H1 (cell line): ENCODE results near the gene EGFR. TPM values are rescaled to one million over a fixed set of nuclear protein-coding genes. Genes with fewer than 3 reads are reported as not detected.
A peak's percentile ranks its signal among the peaks of the same experiment; 100 is the strongest.

Source experiments
- CTCF ChIA-PET: fragments of 300-600 bp; sonication (Branson Sonifier 250); formaldehyde crosslinking; loops from one replicate; lab custom pipeline; 2021; ENCODE audit not compliant: partially characterized antibody; lab: Charles Lee
- POLR2A ChIA-PET: fragments of 300-600 bp; sonication (Branson Sonifier 250); formaldehyde crosslinking; loops from one replicate; lab custom pipeline; 2021; ENCODE audit warnings: inconsistent platforms; ENCODE audit not compliant: partially characterized antibody; lab: Charles Lee
- DNase-seq, 2 experiments: peaks; one replicate each; pipeline versions ENCODE4 v3.0.0 to v3.0.0-alpha.2; 2010 to 2022; ENCODE audit warnings: low spot score in 2 of 2, low read depth in 1 of 2, mixed read lengths in 1 of 2
- FAIRE-seq: peaks from 2 replicates; lab custom pipeline; 2011; peaks lifted over from hg19 to GRCh38; lab: Jason Lieb, UNC
- H2AFZ ChIP-seq: 2 replicates; pipeline ENCODE4 v1.8.1; 2012; ENCODE audit warnings: low read length, inconsistent platforms
- H2AK5ac ChIP-seq: 2 replicates; pipeline ENCODE4 v1.6.1; 2013; ENCODE audit warnings: low read depth, low read length
- H2BK120ac ChIP-seq: replicated peaks from 2 replicates; pipeline ENCODE3; 2013; ENCODE audit warnings: low read depth, low read length, inconsistent platforms
- H2BK12ac ChIP-seq: 2 replicates; pipeline ENCODE4 v1.6.1; 2013; ENCODE audit warnings: low read depth, low read length
- H2BK15ac ChIP-seq: 2 replicates; pipeline ENCODE4 v1.6.1; 2013; ENCODE audit warnings: low read length
- H2BK20ac ChIP-seq: 2 replicates; pipeline ENCODE4 v1.6.1; 2013; ENCODE audit warnings: low read length
- H2BK5ac ChIP-seq: 2 replicates; pipeline ENCODE4 v1.6.1; 2013; ENCODE audit warnings: low read depth, low read length
- H3K14ac ChIP-seq: 2 replicates; pipeline ENCODE4 v1.6.1; 2013; ENCODE audit warnings: inconsistent platforms; ENCODE audit not compliant: insufficient read length
- H3K18ac ChIP-seq: 2 replicates; pipeline ENCODE4 v1.6.1; 2013; ENCODE audit warnings: low read length; ENCODE audit errors: extremely low read depth
- H3K23ac ChIP-seq: 2 replicates; pipeline ENCODE4 v1.6.1; 2013; ENCODE audit warnings: inconsistent platforms; ENCODE audit not compliant: insufficient read length
- H3K23me2 ChIP-seq: 2 replicates; pipeline ENCODE4 v1.6.1; 2013; ENCODE audit warnings: low read depth, low read length
- H3K27ac ChIP-seq: 2 replicates; pipeline ENCODE4 v1.6.1; 2011; ENCODE audit warnings: low read depth, low read length, inconsistent platforms
- H3K27me3 ChIP-seq, 4 experiments: replicated peaks in 1 of 4; 1 replicate in 1 of 4; 2 replicates in 3 of 4; pipeline versions ENCODE4 v1.6.1 to v1.8.1; 2011 to 2013; ENCODE audit warnings: low read length in 3 of 4, mild to moderate bottlenecking in 3 of 4, inconsistent platforms in 2 of 4, mixed read lengths in 2 of 4, moderate library complexity in 1 of 4; ENCODE audit not compliant: control insufficient read depth in 3 of 4, insufficient read depth in 3 of 4; ENCODE audit errors: extremely low read depth in 1 of 4
- H3K36me3 ChIP-seq, 4 experiments: 2 replicates each; pipeline versions ENCODE4 v1.6.1 to v1.8.1; 2011 to 2013; ENCODE audit warnings: mild to moderate bottlenecking in 4 of 4, low read length in 3 of 4, moderate library complexity in 2 of 4, control low read depth in 1 of 4, inconsistent platforms in 1 of 4; ENCODE audit not compliant: insufficient read depth in 4 of 4, control insufficient read depth in 2 of 4
- H3K4ac ChIP-seq: replicated peaks from 2 replicates; pipeline ENCODE3; 2013; ENCODE audit warnings: low read length, low read depth, mixed read lengths, inconsistent platforms; ENCODE audit not compliant: insufficient read length
- H3K4me1 ChIP-seq, 4 experiments: replicated peaks in 1 of 4; 1 replicate in 1 of 4; 2 replicates in 3 of 4; pipeline versions ENCODE4 v1.6.1 to v1.8.1; 2011 to 2013; ENCODE audit warnings: low read length in 3 of 4, inconsistent platforms in 2 of 4, mixed read lengths in 1 of 4; ENCODE audit not compliant: insufficient read depth in 4 of 4, control insufficient read depth in 3 of 4
- H3K4me2 ChIP-seq, 2 experiments: 2 replicates each; pipeline versions ENCODE4 v1.6.1 to v1.8.1; 2011 to 2013; ENCODE audit warnings: low read depth in 2 of 2, low read length in 2 of 2, control low read depth in 1 of 2, inconsistent platforms in 1 of 2, mild to moderate bottlenecking in 1 of 2; ENCODE audit not compliant: insufficient read depth in 1 of 2
- H3K4me3 ChIP-seq, 4 experiments: fragments of 200-600, 300-600 bp in 1 of 4; sonication (generic), shearing (Covaris generic), sonication (Bioruptor Twin) in 1 of 4; 2 replicates each; pipeline versions ENCODE4 v1.5.1 to v1.8.1; 2011 to 2016; ENCODE audit warnings: low read length in 4 of 4, low read depth in 3 of 4, control low read depth in 2 of 4, inconsistent platforms in 2 of 4, mild to moderate bottlenecking in 2 of 4, mixed read lengths in 1 of 4, moderate library complexity in 1 of 4; ENCODE audit not compliant: insufficient read depth in 2 of 4; ENCODE audit errors: extremely low read depth in 1 of 4
- H3K56ac ChIP-seq: replicated peaks from 2 replicates; pipeline ENCODE3; 2013; ENCODE audit warnings: low read depth, mild to moderate bottlenecking, mixed read lengths, low read length, inconsistent platforms; ENCODE audit not compliant: insufficient read length
- H3K79me1 ChIP-seq: 2 replicates; pipeline ENCODE4 v1.6.1; 2013; ENCODE audit warnings: low read depth, low read length, control low read depth
- H3K79me2 ChIP-seq, 2 experiments: 2 replicates each; pipeline versions ENCODE4 v1.6.1 to v1.8.1; 2012 to 2013; ENCODE audit warnings: low read length in 2 of 2, mild to moderate bottlenecking in 2 of 2, inconsistent platforms in 1 of 2; ENCODE audit not compliant: insufficient read depth in 2 of 2, control insufficient read depth in 1 of 2
- H3K9ac ChIP-seq, 4 experiments: replicated peaks in 1 of 4; 1 replicate in 1 of 4; 2 replicates in 3 of 4; pipeline versions ENCODE4 v1.6.1 to v1.8.1; 2011 to 2013; ENCODE audit warnings: low read depth in 3 of 4, low read length in 3 of 4, control low read depth in 2 of 4, mild to moderate bottlenecking in 2 of 4, moderate library complexity in 2 of 4, inconsistent platforms in 1 of 4; ENCODE audit errors: extremely low read depth in 1 of 4
- H3K9me3 ChIP-seq, 2 experiments: 2 replicates each; pipeline versions ENCODE4 v1.6.1 to v1.8.1; 2012 to 2013; ENCODE audit warnings: mild to moderate bottlenecking in 2 of 2, moderate library complexity in 2 of 2, control low read depth in 1 of 2, inconsistent platforms in 1 of 2, low read depth in 1 of 2, low read length in 1 of 2, mixed read lengths in 1 of 2; ENCODE audit not compliant: insufficient read depth in 2 of 2
- H4K20me1 ChIP-seq, 2 experiments: replicated peaks in 1 of 2; 2 replicates each; pipeline versions ENCODE3 to v1.8.1; 2011 to 2013; ENCODE audit warnings: inconsistent platforms in 2 of 2, low read length in 2 of 2, mild to moderate bottlenecking in 1 of 2; ENCODE audit not compliant: insufficient read depth in 2 of 2, control insufficient read depth in 1 of 2
- H4K5ac ChIP-seq: 2 replicates; pipeline ENCODE4 v1.6.1; 2013; ENCODE audit warnings: low read length, low read depth, mixed read lengths, inconsistent platforms; ENCODE audit not compliant: insufficient read length
- H4K8ac ChIP-seq: 2 replicates; pipeline ENCODE4 v1.8.0; 2013; ENCODE audit warnings: mild to moderate bottlenecking, moderate library complexity, low read length, inconsistent platforms; ENCODE audit not compliant: insufficient read depth; ENCODE audit errors: extremely low read depth
- H4K91ac ChIP-seq: replicated peaks from 2 replicates; pipeline ENCODE3; 2013; ENCODE audit warnings: low read length, mixed read lengths, inconsistent platforms; ENCODE audit not compliant: insufficient read length
- ATF3 ChIP-seq: IDR thresholded peaks from 2 replicates; pipeline ENCODE4 v1.6.1; 2011; ENCODE audit warnings: low read depth, mild to moderate bottlenecking, low read length; ENCODE audit not compliant: insufficient read depth
- CTBP2 ChIP-seq: IDR thresholded peaks from 2 replicates; pipeline ENCODE4 v1.7.0; 2011; ENCODE audit warnings: borderline replicate concordance, mild to moderate bottlenecking, moderate library complexity, mixed read lengths, low read length; ENCODE audit not compliant: insufficient read depth, insufficient read length
- EP300 ChIP-seq, 2 experiments: IDR thresholded peaks; 1 replicate in 1 of 2; 2 replicates in 1 of 2; pipeline ENCODE4 v1.6.1; 2011 to 2012; ENCODE audit warnings: low read depth in 2 of 2, low read length in 2 of 2, mild to moderate bottlenecking in 2 of 2, borderline replicate concordance in 1 of 2, inconsistent platforms in 1 of 2, moderate library complexity in 1 of 2
- EZH2 ChIP-seq: fragments of 200-600 bp; sonication (generic); IDR thresholded peaks from 2 replicates; pipeline ENCODE4 v1.7.1; 2012; ENCODE audit warnings: low read depth, mild to moderate bottlenecking, moderate library complexity, low read length, inconsistent platforms; ENCODE audit not compliant: severe bottlenecking
- HDAC2 ChIP-seq, 2 experiments: fragments of 300-600 bp in 1 of 2; sonication (generic) in 1 of 2; IDR thresholded peaks; 2 replicates each; pipeline ENCODE4 v1.6.1; 2011 to 2012; ENCODE audit warnings: low read depth in 2 of 2, low read length in 2 of 2, mild to moderate bottlenecking in 2 of 2, moderate library complexity in 2 of 2, borderline replicate concordance in 1 of 2, inconsistent platforms in 1 of 2
- HDAC6 ChIP-seq: IDR thresholded peaks from one replicate; pipeline ENCODE4 v1.7.1; 2012; ENCODE audit warnings: low read depth, mild to moderate bottlenecking, inconsistent platforms, low read length, moderate library complexity
- KDM5A ChIP-seq: fragments of 200-600 bp; IDR thresholded peaks from 2 replicates; pipeline ENCODE4 v1.7.1; 2012; ENCODE audit warnings: mild to moderate bottlenecking, low read length, inconsistent platforms, mixed read lengths
- MAX ChIP-seq: IDR thresholded peaks from 2 replicates; pipeline ENCODE4 v1.6.1; 2012; ENCODE audit warnings: inconsistent platforms
- RAD21 ChIP-seq, 2 experiments: IDR thresholded peaks in 1 of 2; conservative IDR thresholded peaks in 1 of 2; 2 replicates each; pipeline ENCODE4 v1.6.1; 2011; ENCODE audit warnings: low read depth in 2 of 2, low read length in 2 of 2, improper control_type of control experiment in 1 of 2, inconsistent platforms in 1 of 2, mild to moderate bottlenecking in 1 of 2, moderate library complexity in 1 of 2
- TAF7 ChIP-seq: optimal IDR thresholded peaks from 2 replicates; pipeline ENCODE3; 2011; ENCODE audit warnings: low read depth, mild to moderate bottlenecking, inconsistent platforms, low read length, moderate library complexity, borderline replicate concordance
- WGBS, 2 experiments: shearing (Covaris generic) in 1 of 2; methylation state at CpG; one replicate each; pipeline versions ENCODE4 v1.1.6 to v1.1.7; 2013 to 2015; ENCODE audit warnings: low lambda C conversion rate in 2 of 2, mixed read lengths in 2 of 2, inconsistent platforms in 1 of 2, low coverage in 1 of 2, missing lambda C conversion rate in 1 of 2; ENCODE audit not compliant: insufficient replicate concordance in 2 of 2, insufficient coverage in 1 of 2, insufficient read length in 1 of 2; ENCODE audit errors: extremely low coverage in 1 of 2, missing lambda C conversion rate in 1 of 2; 5-methylcytosine and 5-hydroxymethylcytosine counted together
- polyA plus RNA-seq, 7 experiments: library from polyadenylated mRNA; depleted of rRNA in 3 of 7; stranded (reverse) in 5 of 7; unstranded in 2 of 7; fragments of >200 nt in 5 of 7; fragments of 200-250 nt in 2 of 7; gene quantifications; 1 replicate in 5 of 7; 2 replicates in 1 of 7; 4 replicates in 1 of 7; pipeline versions ENCODE4 v1.2.1 to v1.2.3, GENCODE V29; 2011 to 2013; ENCODE audit warnings: missing spikeins in 2 of 7, mixed read lengths in 2 of 7
- total RNA-seq: library from RNA; stranded (reverse); fragmentation: NEBNext Ultra II Directional; extraction: Animal tissue kit (Norgen Biotek cat#: 25700); gene quantifications from 2 replicates; pipeline ENCODE4 v1.2.1, GENCODE V29; 2021

EGFR gene
- total and polyA plus RNA-seq, 2 of the 8 experiments (the other 6 are each of a cell fraction or from before 2014, with no cell fraction given): 1.9 to 5.8 TPM

GRCh38 chr7:55214707-55215106 is 195.9 kb downstream of the EGFR start:
- H3K23ac ChIP-seq: no peak overlapping the region
- H3K27ac ChIP-seq: no peak overlapping the region
- H4K20me1 ChIP-seq: no peaks in the 10 kb centered on the region
- no peaks in the 10 kb centered on the region for H3K36me3 ChIP-seq
- no peak overlapping the region for H2BK120ac ChIP-seq
- no peak overlapping the region for H2AK5ac ChIP-seq
- CTCF ChIA-PET: interaction anchor here (1.0 kb wide), 1 partner anchor 35 kb away, joined by 3 read pairs; no protein-coding TSS in a partner anchor
- H2BK15ac ChIP-seq: no peak overlapping the region
- H3K4me2 ChIP-seq: no peak overlapping the region
- no peak overlapping the region for H3K4ac ChIP-seq
- no peak overlapping the region for H4K8ac ChIP-seq
- no peak for FAIRE-seq
- H3K4me3 ChIP-seq: no peak overlapping the region
- no peak overlapping the region for H3K9ac ChIP-seq
- no peak overlapping the region for H3K14ac ChIP-seq
- no peaks in the 10 kb centered on the region for H3K27me3 ChIP-seq
- DNase-seq: no peak
- H3K18ac ChIP-seq: no peak overlapping the region
- TF ChIP-seq EZH2 (no peak), RAD21 (IDR thresholded peaks at IDR 0.05 in 1 of 2, conservative IDR thresholded peaks at IDR 0.05 in 1 of 2; ENCODE audit: low read depth in 2 of 2, low read length in 2 of 2) (no peak), HDAC2 (IDR thresholded peaks at IDR 0.05; ENCODE audit: borderline replicate concordance in 1 of 2, low read depth in 2 of 2, low read length in 2 of 2) (no peak), CTBP2 (no peak), MAX (no peak), HDAC6 (no peak), TAF7 (no peak), ATF3 (no peak), EP300 (IDR thresholded peaks at IDR 0.05; ENCODE audit: borderline replicate concordance in 1 of 2, low read depth in 2 of 2, low read length in 2 of 2) (no peak), KDM5A (no peak)
- H4K5ac ChIP-seq: no peak overlapping the region
- no peak overlapping the region for H3K56ac ChIP-seq
- H2AFZ ChIP-seq: 0 out of 2 replicates have a peak overlapping the region, but pooled peaks have one; percentile 47
- no peak overlapping the region for H4K91ac ChIP-seq
- no peaks in the 10 kb centered on the region; a peak in 1 of 4 replicates for H3K9me3 ChIP-seq
- no peaks in the 10 kb centered on the region for H3K79me1 ChIP-seq
- no peaks in the 10 kb centered on the region for H3K23me2 ChIP-seq
- no peak overlapping the region for H2BK20ac ChIP-seq
- no peaks in the 10 kb centered on the region for H3K79me2 ChIP-seq
- no peak overlapping the region for H2BK12ac ChIP-seq
- no peaks in the 10 kb centered on the region; a peak in 1 of 7 replicates for H3K4me1 ChIP-seq
- WGBS, 2 experiments: 78% methylated on average over 5 of the region's 5 CpGs; no CpG with 5 or more reads in 1 of the 2 experiments
- POLR2A ChIA-PET: no interaction called here
- H2BK5ac ChIP-seq: no peak overlapping the region
